ENCODE data around the gene BAG1.

Gene BAG1

GRCh38 chr9:33225319-33226147, 39.0 kb downstream of the BAG1 start:
- H2AFZ ChIP-seq (ENCODE audit: low read length), result peak overlapping the region; percentile 67
- no CpG with 5 or more reads among the region's 6 CpGs for WGBS, 2 donors (ENCODE audit: extremely low coverage in 2 of 2, insufficient read length in 2 of 2, insufficient replicate concordance in 1 of 2)

GRCh38 chr9:33223696-33224095, 40.8 kb downstream of the BAG1 start:
- H3K79me1 ChIP-seq (ENCODE audit: low read depth, low read length), result no peaks in the 10 kb centered on the region
- no peak overlapping the region for H2AFZ ChIP-seq (ENCODE audit: low read length)
- no peak overlapping the region for H3K9ac ChIP-seq (ENCODE audit: low read depth, low read length, poor library complexity)
- H4K91ac ChIP-seq (ENCODE audit: low read depth, low read length, poor library complexity), result no peak overlapping the region
- H2BK120ac ChIP-seq (ENCODE audit: low read depth, low read length), result no peak overlapping the region
- no peak overlapping the region for H2BK12ac ChIP-seq (ENCODE audit: low read length)
- H3K27ac ChIP-seq (replicated peaks; ENCODE audit: low read length), result no peak overlapping the region
- H3K4me1 ChIP-seq (ENCODE audit: control insufficient read depth in 2 of 2, insufficient read depth in 1 of 2, low read depth in 1 of 2, low read length in 2 of 2), result no peaks in the 10 kb centered on the region
- no peaks in the 10 kb centered on the region for H3K9me3 ChIP-seq (replicated peaks in 1 of 2; ENCODE audit: control insufficient read depth in 2 of 2, insufficient read depth in 1 of 2, low read depth in 1 of 2, low read length in 2 of 2)
- no peak overlapping the region for H2BK15ac ChIP-seq (ENCODE audit: low read length)
- no peak overlapping the region for H3K23ac ChIP-seq (ENCODE audit: low read depth, low read length, poor library complexity)
- H4K8ac ChIP-seq (ENCODE audit: low read depth, low read length), result no peak overlapping the region
- no peaks in the 10 kb centered on the region for H3K36me3 ChIP-seq (replicated peaks in 1 of 2; ENCODE audit: control insufficient read depth in 2 of 2, insufficient read depth in 2 of 2, low read length in 2 of 2)
- no peak overlapping the region for H3K14ac ChIP-seq (ENCODE audit: low read length)
- no peak overlapping the region for H3K4me3 ChIP-seq (ENCODE audit: low read length in 2 of 2)
- no peak for DNase-seq (ENCODE audit: low spot score)
- H3K4ac ChIP-seq (ENCODE audit: low read length), result no peak overlapping the region
- no peak overlapping the region for H2AK5ac ChIP-seq (ENCODE audit: low read depth, low read length)
- no peak overlapping the region for H2BK5ac ChIP-seq (ENCODE audit: low read length)
- H3K27me3 ChIP-seq (ENCODE audit: control insufficient read depth in 3 of 3, insufficient read depth in 3 of 3, low read depth in 1 of 3, low read length in 3 of 3), result peaks cover 0 to 24% (median 0%) of the 10 kb centered on the region in 3 experiments
- H3K18ac ChIP-seq (ENCODE audit: low read length), result no peak overlapping the region
- no peak overlapping the region for H3K4me2 ChIP-seq (ENCODE audit: insufficient read depth, low read length, poor library complexity, severe bottlenecking)
- no CpG with 5 or more reads among the region's 1 CpG for WGBS, 2 donors (ENCODE audit: extremely low coverage in 2 of 2, insufficient read length in 2 of 2, insufficient replicate concordance in 1 of 2)

More at GRCh38 chr9:33225319-33226147, 39.0 kb downstream of the BAG1 start:
- H3K4ac ChIP-seq (ENCODE audit: low read length), result no peak overlapping the region
- no peaks in the 10 kb centered on the region for H3K79me1 ChIP-seq (ENCODE audit: low read depth, low read length)
- no peak overlapping the region for H4K91ac ChIP-seq (ENCODE audit: low read depth, low read length, poor library complexity)
- H2AK5ac ChIP-seq (ENCODE audit: low read depth, low read length), result no peak overlapping the region
- H3K23ac ChIP-seq (ENCODE audit: low read depth, low read length, poor library complexity), result no peak overlapping the region
- no peak overlapping the region for H3K9ac ChIP-seq (ENCODE audit: low read depth, low read length, poor library complexity)
- H2BK15ac ChIP-seq (ENCODE audit: low read length), result no peak overlapping the region
- H3K36me3 ChIP-seq (replicated peaks in 1 of 2; ENCODE audit: control insufficient read depth in 2 of 2, insufficient read depth in 2 of 2, low read length in 2 of 2), result no peaks in the 10 kb centered on the region
- DNase-seq (ENCODE audit: low spot score), result peak; percentile 54
- H2BK5ac ChIP-seq (ENCODE audit: low read length), result no peak overlapping the region
- no peak overlapping the region for H3K4me2 ChIP-seq (ENCODE audit: insufficient read depth, low read length, poor library complexity, severe bottlenecking)
- no peak overlapping the region for H4K8ac ChIP-seq (ENCODE audit: low read depth, low read length)
- H3K4me3 ChIP-seq (ENCODE audit: low read length in 2 of 2), result no peak overlapping the region
- H3K18ac ChIP-seq (ENCODE audit: low read length), result no peak overlapping the region
- H3K14ac ChIP-seq (ENCODE audit: low read length), result no peak overlapping the region
- no peaks in the 10 kb centered on the region for H3K4me1 ChIP-seq (ENCODE audit: control insufficient read depth in 2 of 2, insufficient read depth in 1 of 2, low read depth in 1 of 2, low read length in 2 of 2)
- H2BK12ac ChIP-seq (ENCODE audit: low read length), result no peak overlapping the region
- no peak overlapping the region for H3K27ac ChIP-seq (replicated peaks; ENCODE audit: low read length)
- H3K27me3 ChIP-seq (ENCODE audit: control insufficient read depth in 3 of 3, insufficient read depth in 3 of 3, low read depth in 1 of 3, low read length in 3 of 3), result peaks cover 0 to 23% (median 0%) of the 10 kb centered on the region in 3 experiments
- no peak overlapping the region for H2BK120ac ChIP-seq (ENCODE audit: low read depth, low read length)
- no peaks in the 10 kb centered on the region for H3K9me3 ChIP-seq (replicated peaks in 1 of 2; ENCODE audit: control insufficient read depth in 2 of 2, insufficient read depth in 1 of 2, low read depth in 1 of 2, low read length in 2 of 2)

GRCh38 chr9:33222031-33222430, 42.5 kb downstream of the BAG1 start:
- WGBS, 2 donors (ENCODE audit: extremely low coverage in 2 of 2, insufficient read length in 2 of 2, insufficient replicate concordance in 1 of 2), result no CpG with 5 or more reads among the region's 3 CpGs

GRCh38 chr9:33221568-33221884, 43.0 kb downstream of the BAG1 start:
- no peak overlapping the region for H3K4me2 ChIP-seq (ENCODE audit: insufficient read depth, low read length, poor library complexity, severe bottlenecking)
- H3K4me1 ChIP-seq (ENCODE audit: control insufficient read depth in 2 of 2, insufficient read depth in 1 of 2, low read depth in 1 of 2, low read length in 2 of 2), result no peaks in the 10 kb centered on the region
- no peak for DNase-seq (ENCODE audit: low spot score)
- no peaks in the 10 kb centered on the region for H3K36me3 ChIP-seq (replicated peaks in 1 of 2; ENCODE audit: control insufficient read depth in 2 of 2, insufficient read depth in 2 of 2, low read length in 2 of 2)
- no peak overlapping the region for H2BK120ac ChIP-seq (ENCODE audit: low read depth, low read length)
- no peak overlapping the region for H2BK15ac ChIP-seq (ENCODE audit: low read length)
- H3K4me3 ChIP-seq (ENCODE audit: low read length in 2 of 2), result no peak overlapping the region
- no peak overlapping the region for H2BK12ac ChIP-seq (ENCODE audit: low read length)
- H2BK5ac ChIP-seq (ENCODE audit: low read length), result peak overlapping the region; percentile 48
- no peak overlapping the region for H3K18ac ChIP-seq (ENCODE audit: low read length)
- H2AK5ac ChIP-seq (ENCODE audit: low read depth, low read length), result no peak overlapping the region
- WGBS, 2 donors (ENCODE audit: extremely low coverage in 2 of 2, insufficient read length in 2 of 2, insufficient replicate concordance in 1 of 2), result no CpG with 5 or more reads among the region's 3 CpGs
- no peak overlapping the region for H2AFZ ChIP-seq (ENCODE audit: low read length)
- no peak overlapping the region for H3K23ac ChIP-seq (ENCODE audit: low read depth, low read length, poor library complexity)
- H3K9me3 ChIP-seq (replicated peaks in 1 of 2; ENCODE audit: control insufficient read depth in 2 of 2, insufficient read depth in 1 of 2, low read depth in 1 of 2, low read length in 2 of 2), result no peaks in the 10 kb centered on the region
- no peak overlapping the region for H4K8ac ChIP-seq (ENCODE audit: low read depth, low read length)
- H3K14ac ChIP-seq (ENCODE audit: low read length), result no peak overlapping the region
- H4K91ac ChIP-seq (ENCODE audit: low read depth, low read length, poor library complexity), result no peak overlapping the region
- H3K79me1 ChIP-seq (ENCODE audit: low read depth, low read length), result no peaks in the 10 kb centered on the region
- H3K9ac ChIP-seq (ENCODE audit: low read depth, low read length, poor library complexity), result peak overlapping the region; percentile 63
- H3K4ac ChIP-seq (ENCODE audit: low read length), result no peak overlapping the region
- H3K27ac ChIP-seq (replicated peaks; ENCODE audit: low read length), result no peak overlapping the region
- H3K27me3 ChIP-seq (ENCODE audit: control insufficient read depth in 3 of 3, insufficient read depth in 3 of 3, low read depth in 1 of 3, low read length in 3 of 3), result peaks cover 0 to 21% (median 0%) of the 10 kb centered on the region in 3 experiments

More at GRCh38 chr9:33222031-33222430, 42.5 kb downstream of the BAG1 start:
- H2AFZ ChIP-seq (ENCODE audit: low read length), result no peak overlapping the region
- H3K4me2 ChIP-seq (ENCODE audit: insufficient read depth, low read length, poor library complexity, severe bottlenecking), result no peak overlapping the region
- H3K4me1 ChIP-seq (ENCODE audit: control insufficient read depth in 2 of 2, insufficient read depth in 1 of 2, low read depth in 1 of 2, low read length in 2 of 2), result no peaks in the 10 kb centered on the region
- no peak overlapping the region for H3K4ac ChIP-seq (ENCODE audit: low read length)
- H3K14ac ChIP-seq (ENCODE audit: low read length), result no peak overlapping the region
- no peaks in the 10 kb centered on the region for H3K79me1 ChIP-seq (ENCODE audit: low read depth, low read length)
- no peak for DNase-seq (ENCODE audit: low spot score)
- H3K27me3 ChIP-seq (ENCODE audit: control insufficient read depth in 3 of 3, insufficient read depth in 3 of 3, low read depth in 1 of 3, low read length in 3 of 3), result peaks cover 0 to 16% (median 0%) of the 10 kb centered on the region in 3 experiments
- no peak overlapping the region for H3K27ac ChIP-seq (replicated peaks; ENCODE audit: low read length)
- H3K9me3 ChIP-seq (replicated peaks in 1 of 2; ENCODE audit: control insufficient read depth in 2 of 2, insufficient read depth in 1 of 2, low read depth in 1 of 2, low read length in 2 of 2), result no peaks in the 10 kb centered on the region
- no peak overlapping the region for H2AK5ac ChIP-seq (ENCODE audit: low read depth, low read length)
- no peak overlapping the region for H3K9ac ChIP-seq (ENCODE audit: low read depth, low read length, poor library complexity)
- H2BK12ac ChIP-seq (ENCODE audit: low read length), result no peak overlapping the region
- no peak overlapping the region for H3K18ac ChIP-seq (ENCODE audit: low read length)
- no peak overlapping the region for H2BK15ac ChIP-seq (ENCODE audit: low read length)
- H4K8ac ChIP-seq (ENCODE audit: low read depth, low read length), result no peak overlapping the region
- H2BK120ac ChIP-seq (ENCODE audit: low read depth, low read length), result no peak overlapping the region
- H3K4me3 ChIP-seq (ENCODE audit: low read length in 2 of 2), result no peak overlapping the region
- H3K36me3 ChIP-seq (replicated peaks in 1 of 2; ENCODE audit: control insufficient read depth in 2 of 2, insufficient read depth in 2 of 2, low read length in 2 of 2), result no peaks in the 10 kb centered on the region
- H2BK5ac ChIP-seq (ENCODE audit: low read length), result no peak overlapping the region
- H4K91ac ChIP-seq (ENCODE audit: low read depth, low read length, poor library complexity), result no peak overlapping the region
- no peak overlapping the region for H3K23ac ChIP-seq (ENCODE audit: low read depth, low read length, poor library complexity)

Measured in neuronal stem cell (in vitro differentiated cells).